Body of pancreas (tissue), 4 donors: Measurements from ENCODE around the gene TRIOBP. TPM values are rescaled to one million over a fixed set of nuclear protein-coding genes. Genes with fewer than 3 reads are reported as not detected.
A peak's percentile ranks its signal among the peaks of the same experiment; 100 is the strongest.

Source experiments
- ATAC-seq: fragments of 150-250 bp; one replicate; pipeline ENCODE4 v1.9.1; 2016
- DNase-seq, 4 donors: peaks; one replicate each; pipeline ENCODE4 v3.0.0-alpha.2; 2019
- H3K27ac ChIP-seq, 4 donors: fragments of 200-600 bp; sonication (generic); 1 replicate in 3 of 4; 2 replicates in 1 of 4; pipeline versions ENCODE4 v1.5.1 to v1.6.1; 2016 to 2019; ENCODE audit warnings: mild to moderate bottlenecking in 1 of 4, mixed read lengths in 1 of 4, moderate library complexity in 1 of 4
- H3K27me3 ChIP-seq, 2 donors: fragments of 200-600 bp; sonication (generic); one replicate each; pipeline ENCODE4 v1.6.0; 2016; ENCODE audit warnings: mild to moderate bottlenecking in 1 of 2
- H3K36me3 ChIP-seq, 2 donors: fragments of 200-600 bp; sonication (generic); replicated peaks in 1 of 2; 2 replicates each; pipeline ENCODE4 v1.5.1; 2016; ENCODE audit warnings: low read depth in 2 of 2; ENCODE audit not compliant: insufficient read depth in 1 of 2
- H3K4me1 ChIP-seq: fragments of 200-600 bp; sonication (generic); one replicate; pipeline ENCODE4 v1.6.0; 2016
- H3K4me3 ChIP-seq, 2 donors: fragments of 200-600 bp; sonication (generic); 1 replicate in 1 of 2; 2 replicates in 1 of 2; pipeline ENCODE4 v1.5.1; 2016 to 2019
- H3K9me3 ChIP-seq, 3 donors: fragments of 200-600 bp; sonication (generic); 1 replicate in 2 of 3; 2 replicates in 1 of 3; pipeline ENCODE4 v1.5.1; 2016
- POLR2A ChIP-seq, 3 donors: fragments of 450-650 bp; IDR thresholded peaks; one replicate each; pipeline ENCODE4 v1.6.1; 2016; ENCODE audit warnings: antibody characterized with exemption in 3 of 3, mild to moderate bottlenecking in 2 of 3
- WGBS, 2 donors: methylation state at CpG; one replicate each; pipeline ENCODE4 v1.1.5; 2017; 5-methylcytosine and 5-hydroxymethylcytosine counted together
- intact Hi-C: fragments of 100-400 bp; cut with DNase I; formaldehyde crosslinking; loops from one replicate; pipeline ENCODE4 v1.15.1; 2023
- total RNA-seq, 2 donors: library from RNA; depleted of rRNA; stranded (reverse); fragments of >200 nt; gene quantifications; one replicate each; pipeline ENCODE4 v1.1.0, GENCODE V29; 2016
- TF ChIP-seq, protein P1 (sequence below), 7 experiments: fragments of 450-650 bp in 4 of 7; fragments of 200-600 bp in 3 of 7; sonication (generic) in 3 of 7; IDR thresholded peaks; one replicate each; pipeline ENCODE4 v1.5.1; 2016 to 2019; ENCODE audit warnings: antibody characterized with exemption in 7 of 7

Gene TRIOBP
- total RNA-seq, 2 donors from 2014 or later, result 65.6 to 76.5 TPM

DNA sequence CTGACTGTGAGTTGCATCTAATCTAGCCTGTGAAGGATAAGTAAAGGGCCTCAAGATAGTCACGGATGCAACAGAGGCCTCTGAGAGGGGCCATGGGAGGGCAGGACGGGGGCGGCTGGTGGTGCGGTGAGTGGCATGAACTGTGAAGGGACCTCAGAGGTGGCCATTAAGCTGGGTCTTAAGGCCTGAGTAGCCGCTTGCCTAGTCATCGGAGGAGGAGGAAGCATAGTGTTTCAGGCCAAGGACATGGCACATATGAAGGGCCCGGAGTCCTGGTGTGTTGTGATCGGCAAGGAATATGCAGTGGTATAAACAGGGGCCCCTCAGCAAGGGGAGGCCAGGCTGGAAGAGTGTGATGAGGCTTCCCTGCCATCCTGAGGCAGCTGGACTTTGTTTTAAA lies 51.8 kb downstream of the TRIOBP start:
- H3K27ac ChIP-seq, result peak overlapping the region; percentile 73 to 88 (median 86)
- no peak for TF ChIP-seq POLR2A (IDR thresholded peaks at IDR 0.05)
- TF ChIP-seq, protein P1, sequence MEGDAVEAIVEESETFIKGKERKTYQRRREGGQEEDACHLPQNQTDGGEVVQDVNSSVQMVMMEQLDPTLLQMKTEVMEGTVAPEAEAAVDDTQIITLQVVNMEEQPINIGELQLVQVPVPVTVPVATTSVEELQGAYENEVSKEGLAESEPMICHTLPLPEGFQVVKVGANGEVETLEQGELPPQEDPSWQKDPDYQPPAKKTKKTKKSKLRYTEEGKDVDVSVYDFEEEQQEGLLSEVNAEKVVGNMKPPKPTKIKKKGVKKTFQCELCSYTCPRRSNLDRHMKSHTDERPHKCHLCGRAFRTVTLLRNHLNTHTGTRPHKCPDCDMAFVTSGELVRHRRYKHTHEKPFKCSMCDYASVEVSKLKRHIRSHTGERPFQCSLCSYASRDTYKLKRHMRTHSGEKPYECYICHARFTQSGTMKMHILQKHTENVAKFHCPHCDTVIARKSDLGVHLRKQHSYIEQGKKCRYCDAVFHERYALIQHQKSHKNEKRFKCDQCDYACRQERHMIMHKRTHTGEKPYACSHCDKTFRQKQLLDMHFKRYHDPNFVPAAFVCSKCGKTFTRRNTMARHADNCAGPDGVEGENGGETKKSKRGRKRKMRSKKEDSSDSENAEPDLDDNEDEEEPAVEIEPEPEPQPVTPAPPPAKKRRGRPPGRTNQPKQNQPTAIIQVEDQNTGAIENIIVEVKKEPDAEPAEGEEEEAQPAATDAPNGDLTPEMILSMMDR (IDR thresholded peaks at IDR 0.05), result no peak
- intact Hi-C loops, result no loop called here
- H3K9me3 ChIP-seq, result no peaks in the 10 kb centered on the region
- DNase-seq (no peak), ATAC-seq (no peak)
- H3K27me3 ChIP-seq, result no peaks in the 10 kb centered on the region
- H3K4me3 ChIP-seq, result no peak overlapping the region
- WGBS, 2 donors, result 36 to 39% methylated on average over 8 of the region's 8 CpGs
- H3K36me3 ChIP-seq, result no peaks in the 10 kb centered on the region
- H3K4me1 ChIP-seq, result peaks cover 75% of the 10 kb centered on the region

DNA sequence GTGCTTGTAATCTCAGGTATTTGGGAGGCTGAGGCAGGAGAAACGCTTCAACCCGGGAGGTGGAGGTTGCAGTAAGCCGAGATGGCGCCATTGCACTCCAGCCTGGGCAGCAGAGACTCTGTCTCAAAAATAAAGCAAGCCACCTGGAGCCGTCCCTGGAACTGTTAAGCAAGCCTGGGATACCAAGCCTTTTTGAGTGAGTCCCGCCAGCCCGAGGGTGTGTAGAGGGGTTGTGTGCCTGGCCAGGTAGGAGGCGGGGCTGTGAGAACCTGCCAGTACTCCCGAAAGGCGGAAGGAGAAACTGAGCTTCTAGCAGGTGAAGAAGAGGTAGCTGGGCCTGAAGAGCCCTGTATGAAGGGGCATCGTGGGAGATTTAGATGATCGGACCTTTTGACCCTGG lies 52.4 kb downstream of the TRIOBP start:
- Histone ChIP-seq H3K36me3 (no peaks in the 10 kb centered on the region), H3K27ac (peak overlapping the region; percentile 73 to 88 (median 86)), H3K27me3 (no peaks in the 10 kb centered on the region), H3K4me3 (no peak overlapping the region), H3K9me3 (no peaks in the 10 kb centered on the region), H3K4me1 (peaks cover 80% of the 10 kb centered on the region)
- 69 to 74% methylated on average over 12 of the region's 12 CpGs for WGBS, 2 donors
- intact Hi-C loops, result no loop called here
- DNase-seq (peak in 1 of 4 donors; percentile 64), ATAC-seq (no peak)
- no peak for TF ChIP-seq POLR2A (IDR thresholded peaks at IDR 0.05)
- TF ChIP-seq, protein P1 (IDR thresholded peaks at IDR 0.05), result no peak

DNA sequence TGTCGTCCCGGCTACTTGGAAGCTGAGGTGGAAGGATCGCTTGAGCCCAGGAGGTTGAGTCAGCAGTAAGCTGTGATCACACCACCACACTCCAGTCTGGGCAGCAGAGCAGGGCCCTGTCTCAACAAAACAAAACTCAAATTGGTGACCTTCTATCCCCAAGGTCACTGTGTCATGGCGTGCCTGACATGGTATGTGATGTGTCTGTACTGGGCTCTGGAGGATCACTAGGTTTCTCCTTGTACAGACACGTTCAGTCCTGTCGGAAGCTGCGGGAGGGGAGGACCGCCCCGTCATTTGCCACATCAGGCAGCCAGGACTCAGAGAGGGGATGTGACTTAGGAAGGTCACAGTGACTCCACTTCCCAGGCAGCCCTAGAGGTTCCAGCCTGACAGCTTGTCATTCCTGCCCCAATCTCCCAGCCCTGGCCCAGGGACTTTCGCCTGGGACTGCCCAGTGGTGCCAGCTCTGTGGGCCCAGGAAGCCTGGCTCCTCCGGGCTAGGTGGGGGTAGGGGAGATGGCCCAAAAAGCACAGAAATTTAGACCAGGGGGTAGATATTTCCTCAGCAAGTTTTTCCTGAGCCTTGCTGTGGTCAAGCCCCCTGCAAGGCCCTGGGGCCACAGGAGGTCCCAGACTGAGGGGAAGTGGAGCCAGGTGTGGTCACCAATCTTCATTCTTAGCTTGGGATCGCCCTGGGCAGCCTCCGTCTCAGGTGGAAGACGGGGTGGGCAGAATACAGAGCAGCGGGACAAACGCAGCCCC lies 53.2 kb downstream of the TRIOBP start:
- Histone ChIP-seq H3K36me3 (no peaks in the 10 kb centered on the region), H3K4me1 (peaks cover 77% of the 10 kb centered on the region), H3K4me3 (no peak overlapping the region), H3K9me3 (no peaks in the 10 kb centered on the region), H3K27ac (peak overlapping the region; percentile 86 to 88 (median 87)), H3K27me3 (no peaks in the 10 kb centered on the region)
- ATAC-seq, result no peak
- DNase-seq, result peak in 1 of 4 donors; percentile 52
- intact Hi-C loops, result no loop called here
- 63 to 69% methylated on average over 7 to 16 of the region's 16 CpGs for WGBS, 2 donors
- no peak for TF ChIP-seq POLR2A (IDR thresholded peaks at IDR 0.05)
- TF ChIP-seq, protein P1 (IDR thresholded peaks at IDR 0.05), result no peak

DNA sequence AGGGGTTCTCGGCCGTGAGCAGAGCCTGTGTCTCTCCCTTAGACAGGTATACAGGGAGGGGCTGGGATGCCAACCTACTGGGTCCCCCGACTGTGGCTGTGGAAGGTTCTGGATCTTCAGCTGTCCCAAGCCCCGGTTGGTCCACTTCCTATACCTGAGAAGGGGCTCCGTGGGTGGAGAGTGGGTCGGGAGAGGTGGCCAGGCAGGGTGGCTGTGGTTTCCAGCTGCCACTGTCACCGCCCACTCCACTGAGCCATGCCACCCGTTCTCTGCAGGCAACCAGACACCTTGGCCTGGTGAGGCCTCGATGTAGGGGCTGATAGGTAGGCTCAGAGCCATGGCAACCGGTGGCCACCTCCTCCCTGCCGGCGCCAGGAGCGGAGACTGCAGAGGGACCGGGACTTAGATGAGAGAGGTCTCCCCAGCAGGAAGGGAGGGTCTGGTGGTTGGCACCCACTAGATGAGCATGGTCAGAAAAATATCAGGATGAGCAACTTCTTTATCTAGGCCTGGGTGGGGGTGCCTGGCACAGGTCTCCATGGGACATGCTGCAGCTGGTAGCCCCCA lies 53.8 kb downstream of the TRIOBP start:
- intact Hi-C loops, result no loop called here
- 20 to 54% methylated on average over 1 to 14 of the region's 14 CpGs for WGBS, 2 donors

DNA sequence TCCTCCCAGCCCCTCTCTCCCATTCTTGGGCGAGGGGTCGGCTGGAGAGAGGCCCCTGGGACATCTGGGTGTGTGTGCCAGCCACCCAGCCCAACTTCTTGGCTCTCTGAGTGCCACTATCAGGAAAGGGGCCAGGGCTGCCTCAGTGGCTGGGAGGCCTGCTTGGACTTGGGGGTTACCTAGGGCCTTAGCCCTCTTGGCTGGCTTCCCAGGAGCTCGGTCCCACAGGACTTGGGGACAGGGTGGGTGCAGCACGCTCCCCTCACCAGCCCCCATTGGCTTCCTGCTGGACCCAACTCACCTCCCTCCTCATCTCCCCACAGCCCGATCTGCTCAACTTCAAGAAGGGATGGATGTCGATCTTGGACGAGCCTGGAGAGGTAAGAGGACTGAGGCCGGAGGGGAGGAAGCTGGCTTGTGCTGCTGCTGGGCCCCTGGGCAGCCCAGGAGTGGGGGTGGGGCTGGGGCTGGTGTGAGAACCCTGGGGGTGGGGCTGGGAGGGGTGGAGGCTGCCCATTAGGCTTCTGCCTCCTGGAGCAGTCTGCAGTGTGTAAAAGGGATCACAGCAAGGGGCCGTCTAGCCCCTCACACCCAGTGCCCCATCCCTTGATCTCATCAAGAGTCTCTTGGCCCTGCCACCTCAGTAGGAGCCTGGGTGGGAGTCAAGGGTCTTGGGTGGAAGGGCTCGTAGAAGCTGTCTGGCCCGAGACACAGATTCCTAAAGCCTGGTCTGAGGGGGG lies 54.8 kb downstream of the TRIOBP start:
- TF ChIP-seq POLR2A (IDR thresholded peaks at IDR 0.05), result no peak
- TF ChIP-seq, protein P1 (IDR thresholded peaks at IDR 0.05), result no peak
- no peak for ATAC-seq
- intact Hi-C loops, result no loop called here
- peaks cover 73% of the 10 kb centered on the region for H3K4me1 ChIP-seq
- DNase-seq, result peak in 1 of 4 donors; percentile 42
- no peak overlapping the region for H3K4me3 ChIP-seq
- no peaks in the 10 kb centered on the region for H3K27me3 ChIP-seq
- no peaks in the 10 kb centered on the region for H3K36me3 ChIP-seq
- 53 to 62% methylated on average over 3 to 9 of the region's 11 CpGs for WGBS, 2 donors
- peak overlapping the region; percentile 86 to 88 (median 87) for H3K27ac ChIP-seq
- no peaks in the 10 kb centered on the region for H3K9me3 ChIP-seq

More for the DNA sequence above, 53.8 kb downstream of the TRIOBP start:
- H3K36me3 ChIP-seq, result no peaks in the 10 kb centered on the region
- peaks cover 73% of the 10 kb centered on the region for H3K4me1 ChIP-seq
- H3K9me3 ChIP-seq, result no peaks in the 10 kb centered on the region
- no peaks in the 10 kb centered on the region for H3K27me3 ChIP-seq
- peak in 1 of 4 donors; percentile 66 for DNase-seq
- ATAC-seq, result no peak
- no peak for TF ChIP-seq POLR2A (IDR thresholded peaks at IDR 0.05)
- H3K4me3 ChIP-seq, result no peak overlapping the region
- peak overlapping the region; percentile 86 to 88 (median 87) for H3K27ac ChIP-seq
